22Rv1 (cell line): ENCODE data around the gene DLG1.

Experiments used
- H3K27ac ChIP-seq: fragments of 450-650 bp; 2 replicates; pipeline ENCODE4 v1.5.1; 2017
- ZFX ChIP-seq: fragments of 450-650 bp; IDR thresholded peaks from 2 replicates; pipeline ENCODE4 v1.6.1; 2017; ENCODE audit warnings: antibody characterized with exemption, borderline replicate concordance
- TF ChIP-seq, protein P1 (sequence below): fragments of 450-650 bp; IDR thresholded peaks from 2 replicates; pipeline ENCODE4 v1.5.1; 2017; ENCODE audit warnings: mild to moderate bottlenecking

The DLG1 gene

GRCh38 chr3:197085137-197085536, 213.3 kb downstream of the DLG1 start:
- no peak overlapping the region for H3K27ac ChIP-seq
- TF ChIP-seq, protein P1, sequence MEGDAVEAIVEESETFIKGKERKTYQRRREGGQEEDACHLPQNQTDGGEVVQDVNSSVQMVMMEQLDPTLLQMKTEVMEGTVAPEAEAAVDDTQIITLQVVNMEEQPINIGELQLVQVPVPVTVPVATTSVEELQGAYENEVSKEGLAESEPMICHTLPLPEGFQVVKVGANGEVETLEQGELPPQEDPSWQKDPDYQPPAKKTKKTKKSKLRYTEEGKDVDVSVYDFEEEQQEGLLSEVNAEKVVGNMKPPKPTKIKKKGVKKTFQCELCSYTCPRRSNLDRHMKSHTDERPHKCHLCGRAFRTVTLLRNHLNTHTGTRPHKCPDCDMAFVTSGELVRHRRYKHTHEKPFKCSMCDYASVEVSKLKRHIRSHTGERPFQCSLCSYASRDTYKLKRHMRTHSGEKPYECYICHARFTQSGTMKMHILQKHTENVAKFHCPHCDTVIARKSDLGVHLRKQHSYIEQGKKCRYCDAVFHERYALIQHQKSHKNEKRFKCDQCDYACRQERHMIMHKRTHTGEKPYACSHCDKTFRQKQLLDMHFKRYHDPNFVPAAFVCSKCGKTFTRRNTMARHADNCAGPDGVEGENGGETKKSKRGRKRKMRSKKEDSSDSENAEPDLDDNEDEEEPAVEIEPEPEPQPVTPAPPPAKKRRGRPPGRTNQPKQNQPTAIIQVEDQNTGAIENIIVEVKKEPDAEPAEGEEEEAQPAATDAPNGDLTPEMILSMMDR: no peak
- TF ChIP-seq ZFX: no peak

- no peak overlapping the region for H3K27ac ChIP-seq
- no peak for TF ChIP-seq ZFX
- TF ChIP-seq, protein P1: no peak
These were observed 214.9 kb downstream of the DLG1 start for GRCh38 chr3:197083486-197083885.

GRCh38 chr3:197082871-197083270, 215.5 kb downstream of the DLG1 start:
- H3K27ac ChIP-seq: no peak overlapping the region
- TF ChIP-seq, protein P1: no peak
- no peak for TF ChIP-seq ZFX

- no peak overlapping the region for H3K27ac ChIP-seq
- TF ChIP-seq ZFX: no peak
- TF ChIP-seq, protein P1: no peak
These were observed 218.1 kb downstream of the DLG1 start for GRCh38 chr3:197080344-197080743.

DNA sequence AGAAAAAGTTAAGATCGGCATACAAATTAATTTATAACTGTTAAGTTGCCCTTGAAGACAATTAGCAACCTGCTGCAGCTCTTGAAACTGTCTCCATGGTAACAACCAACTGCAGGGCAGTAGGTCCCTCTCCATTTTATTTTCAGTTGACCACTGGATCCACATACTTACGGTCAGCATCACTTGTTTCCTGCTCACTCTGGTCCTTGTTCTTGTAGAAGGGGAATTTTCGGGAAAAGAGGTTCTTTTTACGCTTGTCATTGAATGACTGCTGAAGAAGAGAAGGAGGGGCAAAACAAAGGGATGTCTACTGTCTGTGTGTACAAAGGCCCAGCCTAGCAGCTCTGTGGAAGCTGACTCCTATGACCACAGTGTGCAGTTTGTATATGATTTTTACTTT, 222.0 kb downstream of the DLG1 start:
- H3K27ac ChIP-seq: no peak overlapping the region
- TF ChIP-seq ZFX: no peak
- TF ChIP-seq, protein P1: no peak

DNA sequence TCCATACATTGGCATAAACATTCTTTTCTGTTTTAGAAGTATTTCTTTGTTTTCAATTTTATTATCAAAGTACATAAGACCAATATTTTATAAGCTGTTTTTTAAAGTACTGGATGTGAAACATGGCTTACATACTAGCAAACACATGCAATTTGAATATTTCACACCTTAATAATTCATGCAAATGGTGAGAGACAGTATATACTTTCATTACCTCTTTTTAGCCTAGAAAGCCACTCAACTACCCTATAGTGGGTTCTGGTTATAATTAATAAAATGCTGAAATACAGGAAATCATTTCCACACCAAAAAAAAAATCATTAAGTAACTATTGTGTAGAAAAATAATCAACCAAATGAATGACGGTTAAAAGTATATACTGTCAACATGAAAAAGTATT, 230.3 kb downstream of the DLG1 start:
- TF ChIP-seq, protein P1: no peak
- no peak for TF ChIP-seq ZFX
- H3K27ac ChIP-seq: no peak overlapping the region

DNA sequence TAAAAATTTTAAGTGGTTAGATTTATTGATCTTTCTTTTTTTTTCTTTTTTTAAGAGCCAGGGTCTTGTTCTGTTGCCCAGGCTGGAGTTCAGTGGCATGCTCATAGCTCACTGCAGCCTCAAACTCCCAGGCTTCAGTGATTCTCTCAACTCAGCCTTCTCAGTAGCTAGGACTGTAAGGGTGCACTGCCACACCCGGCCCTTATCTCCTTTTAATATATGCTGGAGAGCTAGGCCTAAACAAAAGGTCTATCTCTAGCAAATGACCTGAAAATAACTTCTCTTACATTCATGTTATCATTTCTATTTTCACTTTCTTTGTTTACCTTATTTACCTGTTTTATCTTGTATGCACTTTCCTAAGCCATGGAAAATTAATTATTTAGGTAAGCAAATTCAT, 233.6 kb downstream of the DLG1 start:
- no peak overlapping the region for H3K27ac ChIP-seq
- TF ChIP-seq ZFX: no peak
- TF ChIP-seq, protein P1: no peak
